Hippocampal formation (tissue), 2 donors: Measurements from ENCODE around the gene RGS6.

Experiments used
- DNase-seq, 2 donors: peaks; one replicate each; lab custom pipeline; 2025; lab: John Stamatoyannopoulos, UW

Gene RGS6

DNA sequence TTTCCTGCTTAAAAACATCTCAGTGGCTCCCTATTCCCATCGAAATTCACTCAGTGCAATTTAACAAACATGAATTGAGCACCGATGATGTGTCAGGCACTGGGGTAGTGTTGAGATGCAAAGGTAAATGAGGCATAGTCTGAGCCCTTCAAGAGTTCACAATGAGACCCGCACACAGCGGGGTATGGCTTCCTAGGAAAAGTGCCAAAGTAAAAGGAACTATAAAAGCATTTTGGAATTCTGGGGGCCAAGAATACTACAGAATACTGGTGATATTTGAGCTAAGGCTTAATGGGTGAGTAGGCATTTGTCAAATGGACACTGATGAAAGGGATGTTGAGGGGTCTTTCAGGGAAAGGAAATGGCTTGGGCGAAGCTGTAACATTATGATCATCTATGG is 646.3 kb downstream of the RGS6 start:
- no peak for DNase-seq

DNA sequence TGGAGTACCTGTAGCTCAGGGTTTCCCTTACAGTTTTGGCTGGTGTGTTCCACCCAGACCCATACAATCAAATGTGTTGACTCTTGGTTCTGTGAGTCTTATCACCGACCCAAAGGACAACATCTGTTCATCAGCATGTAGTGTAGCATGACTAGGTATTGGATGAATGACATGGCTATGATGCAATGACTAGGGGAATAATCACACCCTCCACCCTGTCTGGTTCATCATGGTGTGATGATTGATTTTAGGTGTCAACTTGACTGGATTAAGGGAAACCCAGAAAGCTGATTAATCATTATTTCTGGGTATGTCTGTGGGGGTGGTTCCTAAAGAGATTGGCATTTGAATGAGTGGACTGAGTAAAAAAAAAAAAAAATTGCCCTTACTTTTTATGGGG is 650.4 kb downstream of the RGS6 start:
- no peak for DNase-seq

DNA sequence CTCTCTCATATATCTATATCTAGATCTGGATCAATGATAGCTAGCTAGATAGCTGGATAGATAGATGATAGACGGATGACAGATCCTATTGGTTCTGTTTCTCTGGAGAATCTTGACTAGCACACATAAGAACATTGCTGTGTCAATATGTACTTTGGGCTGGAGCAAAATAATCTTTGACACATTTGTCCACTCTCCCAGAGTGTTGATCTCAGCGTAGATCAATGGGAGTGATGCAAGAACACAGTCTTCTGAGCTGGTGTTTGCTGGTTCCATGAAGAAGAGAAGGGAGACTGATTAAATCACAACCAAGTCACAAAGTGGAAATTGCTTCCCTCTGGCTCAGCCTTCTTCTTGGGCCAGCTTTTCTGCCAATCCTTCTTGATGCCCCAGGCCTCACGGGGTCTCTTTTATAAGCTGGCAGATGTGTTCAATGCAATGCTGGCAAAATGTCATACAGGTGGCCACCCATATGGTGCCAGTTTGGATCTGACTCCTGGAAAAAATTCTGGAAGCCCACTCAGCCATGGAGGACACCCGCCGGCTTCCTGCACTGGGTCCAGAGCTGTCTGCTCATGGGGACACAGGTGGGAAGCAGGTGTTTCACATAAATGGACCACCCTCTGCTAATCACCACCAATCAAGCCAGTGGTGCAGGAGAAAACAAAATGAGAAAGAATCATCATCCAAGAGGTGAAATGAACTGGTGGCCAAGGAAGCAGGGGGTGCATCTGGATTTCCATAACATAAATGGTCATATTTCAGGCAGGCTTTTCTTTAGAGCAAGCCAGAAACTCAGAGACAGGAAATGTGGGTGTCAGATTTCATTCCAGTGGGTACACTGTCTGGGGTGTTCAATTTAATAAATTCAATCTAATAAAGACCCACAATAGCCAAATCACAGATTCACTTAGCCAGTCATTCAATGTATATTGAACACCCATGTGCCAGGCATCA is 651.4 kb downstream of the RGS6 start:
- no peak for DNase-seq

DNA sequence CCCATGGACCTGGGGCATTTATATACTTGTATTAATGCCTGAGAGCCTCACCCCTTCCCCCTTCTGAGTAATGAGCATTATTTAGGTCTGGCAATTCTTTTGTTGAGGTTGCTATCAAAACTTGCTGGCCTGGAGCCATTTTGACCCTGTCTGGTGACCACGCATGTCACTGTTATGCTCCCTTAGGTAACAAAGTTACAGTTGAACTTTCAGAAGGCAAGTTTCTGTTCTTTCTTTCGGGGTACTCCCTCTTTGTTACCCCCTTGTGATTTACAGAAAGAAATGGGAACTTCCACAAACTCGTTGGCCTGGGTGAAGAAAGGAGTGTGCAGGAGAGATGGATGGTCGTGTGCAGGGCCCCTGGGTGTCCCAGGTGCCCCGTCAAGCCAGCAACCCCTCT is 656.3 kb downstream of the RGS6 start:
- no peak for DNase-seq

DNA sequence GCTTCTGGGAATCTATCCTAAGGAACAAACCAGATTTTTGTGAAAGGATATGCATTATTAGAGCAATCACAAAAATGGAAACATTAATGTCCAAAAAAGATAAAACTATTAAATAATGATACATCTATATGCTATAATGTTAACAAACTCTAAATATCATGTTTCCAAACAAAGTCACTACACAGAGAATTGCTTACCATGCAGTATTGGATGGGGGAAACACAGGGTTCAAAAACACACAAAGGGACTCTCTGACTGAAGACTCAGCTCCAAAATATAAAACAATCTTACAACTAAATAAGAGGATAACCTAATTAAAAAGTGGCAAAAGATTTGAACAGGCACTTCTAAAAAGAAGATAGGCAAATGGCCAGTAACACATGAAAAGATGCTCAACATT is 657.4 kb downstream of the RGS6 start:
- no peak for DNase-seq

DNA sequence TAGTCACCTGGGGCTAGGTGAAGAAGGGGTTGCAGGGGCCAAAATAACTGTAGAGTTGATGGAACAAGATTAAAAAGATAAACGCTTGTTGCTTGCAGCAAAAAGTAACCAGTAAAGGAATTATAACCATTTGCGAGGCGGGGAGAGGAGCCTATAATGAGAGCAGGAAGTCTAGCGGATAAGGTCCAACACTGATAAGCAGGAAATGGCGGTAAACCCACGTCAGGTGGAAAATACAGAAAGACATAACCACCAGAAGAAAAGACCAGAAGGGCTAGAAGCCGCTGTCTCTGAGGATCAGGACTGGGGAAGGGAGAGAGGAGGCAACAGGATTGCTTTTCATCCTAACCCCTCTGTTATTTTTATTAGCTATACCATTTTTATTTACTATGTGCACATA is 658.3 kb downstream of the RGS6 start:
- DNase-seq: no peak

DNA sequence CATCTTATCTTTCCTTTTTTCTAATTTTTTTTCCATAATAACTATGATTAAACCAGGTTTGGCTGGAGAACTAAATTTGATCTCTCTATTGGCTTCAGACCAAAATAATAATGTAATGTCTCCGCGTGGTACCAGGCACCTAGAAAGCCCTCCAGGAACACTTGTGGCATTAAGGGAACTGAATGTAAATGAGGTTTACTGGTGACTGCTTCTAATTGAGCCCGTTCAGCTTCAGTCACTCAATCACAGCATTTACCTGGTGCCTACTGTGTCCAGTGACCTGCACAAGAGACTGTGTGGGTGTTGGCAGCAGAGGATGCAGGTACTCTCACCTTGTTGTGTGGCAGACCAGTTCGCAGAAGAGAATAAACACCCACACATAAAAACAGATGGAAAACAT is 659.2 kb downstream of the RGS6 start:
- no peak for DNase-seq

DNA sequence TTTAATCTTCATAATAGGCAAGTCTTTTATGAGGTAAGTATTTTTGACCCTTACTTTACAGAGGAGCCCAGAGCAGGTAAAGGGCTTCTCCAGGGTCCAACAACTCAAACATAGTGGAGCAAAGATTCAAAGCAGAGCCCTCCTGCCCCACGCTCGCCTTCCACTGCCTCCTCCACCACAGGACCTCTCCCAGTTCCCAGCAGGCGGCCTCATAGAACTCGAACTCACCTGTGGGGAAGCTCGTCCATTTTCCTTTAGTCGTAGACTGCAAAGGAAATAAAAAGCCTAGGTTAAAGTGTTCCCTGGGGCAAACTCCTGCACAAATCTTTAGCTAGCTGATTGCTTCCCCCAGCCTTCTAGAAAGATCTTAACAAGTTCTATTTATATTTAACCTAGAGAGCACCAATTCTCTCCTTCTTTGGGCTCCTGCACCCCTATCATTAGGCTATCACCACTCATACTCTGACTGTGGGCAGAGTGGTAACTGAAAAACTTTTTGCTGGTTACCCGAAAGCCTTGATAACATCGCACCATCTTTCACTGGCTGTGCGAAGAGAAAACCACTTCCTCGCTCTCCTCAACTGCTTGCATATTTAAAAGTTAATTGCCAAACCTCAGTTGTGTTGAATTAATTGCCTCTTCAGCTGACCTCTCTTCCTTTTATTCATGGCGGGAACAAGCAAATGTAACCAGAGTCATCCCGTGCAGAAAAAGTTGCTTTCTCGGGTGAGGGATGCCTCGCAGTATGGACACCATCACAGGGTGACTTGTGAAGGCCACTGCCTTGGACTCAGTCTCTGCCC is 662.1 kb downstream of the RGS6 start:
- no peak for DNase-seq

DNA sequence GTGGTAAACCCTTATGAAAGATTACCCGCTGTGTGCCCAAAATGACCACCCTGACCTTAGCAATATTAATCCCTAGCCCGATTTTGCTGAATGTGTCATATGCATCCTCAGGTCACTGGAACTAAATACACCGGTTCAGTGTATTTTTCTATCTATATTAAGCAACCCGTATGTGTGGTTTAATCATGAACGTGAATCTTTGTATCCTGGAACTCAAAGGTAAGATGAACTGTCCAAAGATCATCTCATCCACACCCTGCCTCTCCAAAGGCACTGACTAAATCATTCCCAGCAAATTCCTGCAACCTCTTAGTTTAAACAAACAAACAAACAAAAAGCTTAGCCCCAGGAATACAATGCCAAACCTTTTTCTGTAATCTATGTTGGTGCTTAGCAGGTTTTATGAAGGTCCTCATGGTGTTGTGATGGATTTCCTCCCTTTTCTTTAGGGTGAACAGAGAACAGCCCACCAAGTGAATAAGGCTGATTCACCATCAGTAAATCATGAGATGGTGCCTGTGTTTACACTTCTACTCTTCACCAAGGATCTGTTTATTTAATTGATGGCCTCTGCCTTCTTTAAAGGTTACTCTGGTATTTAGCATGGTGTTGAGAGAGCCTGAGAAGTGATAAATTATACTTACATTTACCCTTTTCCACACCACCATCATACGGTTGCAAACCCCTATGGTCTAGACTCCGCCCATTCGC is 663.1 kb downstream of the RGS6 start:
- no peak for DNase-seq

DNA sequence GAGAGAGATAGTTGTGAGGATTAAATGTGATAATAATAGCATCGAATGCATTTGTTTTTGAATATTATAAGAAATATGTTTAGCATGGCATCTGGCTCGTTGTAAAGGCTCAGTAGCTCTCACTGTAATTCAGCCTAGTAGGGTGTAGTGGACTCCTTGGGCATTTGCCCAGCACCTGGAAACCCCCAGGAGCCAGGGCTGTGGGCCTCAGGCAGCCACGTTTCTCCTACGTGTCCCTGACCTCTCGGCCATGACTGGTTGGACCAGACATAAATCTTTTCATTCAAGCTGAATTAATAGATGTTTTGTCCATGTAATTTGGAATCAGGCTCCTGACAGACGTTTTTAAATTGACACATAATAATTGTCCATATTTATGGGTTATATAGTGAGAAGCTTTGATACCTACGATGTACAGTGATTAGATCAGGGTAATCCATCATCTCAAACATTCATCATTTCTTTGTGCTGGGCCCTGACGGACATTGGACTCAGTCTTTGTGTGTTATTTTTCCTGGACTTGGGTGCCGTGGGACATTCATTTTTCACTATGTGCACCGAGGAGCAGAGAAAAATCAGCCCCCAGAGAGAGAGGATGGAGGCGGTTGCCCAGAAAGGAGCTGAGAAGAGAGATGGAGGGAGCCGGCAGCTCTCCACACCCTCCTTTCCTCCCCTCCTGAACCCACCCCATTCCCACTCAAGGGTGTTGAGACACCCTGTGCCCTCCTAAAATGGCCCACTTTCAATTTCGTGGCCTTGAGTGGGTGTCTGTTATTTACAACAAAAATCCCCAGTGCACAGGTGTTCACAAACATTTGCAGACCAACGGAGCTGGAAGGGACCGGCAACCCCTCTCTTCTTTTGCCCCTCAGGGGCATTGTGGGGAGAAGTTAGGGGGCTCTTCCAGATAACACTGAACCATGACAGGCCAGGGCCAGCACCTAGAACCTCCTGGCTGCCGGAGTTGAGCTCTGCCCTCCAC is 665.3 kb downstream of the RGS6 start:
- no peak for DNase-seq

DNA sequence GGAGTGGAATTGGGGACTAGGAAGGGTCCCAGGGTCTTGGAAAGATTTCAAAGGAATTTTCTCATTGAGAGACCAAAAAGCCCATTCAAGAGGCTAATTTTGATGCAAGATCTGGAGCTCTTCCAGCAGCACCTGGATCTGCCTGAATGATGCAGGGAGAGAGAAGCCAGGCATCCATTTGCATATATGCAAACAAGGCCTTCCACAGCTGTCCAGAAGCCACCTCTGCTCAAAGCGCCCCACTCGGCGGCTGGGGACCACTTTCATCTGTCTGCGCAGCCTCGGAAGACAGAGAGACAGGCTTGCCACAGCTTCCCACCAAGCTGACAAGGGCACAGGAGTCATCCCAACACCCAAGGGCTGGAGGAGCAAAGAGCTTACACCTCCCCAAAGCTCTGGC is 666.1 kb downstream of the RGS6 start:
- no peak for DNase-seq

DNA sequence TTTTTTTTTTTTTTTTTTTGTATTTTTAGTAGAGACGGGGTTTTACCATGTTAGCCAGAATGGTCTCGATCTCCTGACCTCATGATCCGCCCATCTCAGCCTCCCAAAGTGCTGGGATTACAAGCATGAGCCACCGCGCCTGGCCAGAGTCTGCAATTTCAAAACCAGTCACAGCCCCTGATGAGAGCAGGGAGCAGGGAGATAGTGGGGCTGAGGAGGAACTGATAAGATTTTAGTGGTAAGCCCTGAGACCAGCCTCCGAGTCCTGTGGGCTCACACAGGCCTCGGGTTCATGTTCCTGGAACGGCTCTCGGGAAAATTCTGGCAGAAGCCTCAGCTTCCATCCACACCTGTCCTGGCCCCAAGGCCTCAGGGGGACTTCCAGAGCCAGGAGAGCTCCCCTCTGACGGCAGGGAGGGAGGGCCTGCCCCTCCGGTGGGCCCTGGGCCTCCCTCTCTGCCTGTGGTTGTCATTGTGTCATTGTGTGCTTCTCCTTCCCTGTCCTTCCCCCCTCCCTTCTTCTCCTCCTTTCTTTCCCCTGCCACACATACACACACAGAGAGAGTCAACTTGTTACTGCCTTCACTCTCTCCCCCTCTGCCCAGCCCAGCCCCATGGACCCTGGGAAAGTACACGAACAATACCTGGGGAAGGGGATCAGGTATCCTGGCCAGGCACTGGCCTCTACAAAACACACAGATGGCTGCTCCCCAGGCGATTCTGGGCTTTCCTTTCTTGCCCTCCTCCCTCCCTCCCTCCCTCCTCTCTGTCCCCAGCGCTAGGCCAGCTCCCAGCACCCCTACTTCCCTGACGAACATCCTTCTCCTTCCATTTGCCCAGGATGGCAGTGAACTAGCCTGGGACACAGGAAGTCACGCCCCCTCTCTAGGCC is 667.6 kb downstream of the RGS6 start:
- no peak for DNase-seq

DNA sequence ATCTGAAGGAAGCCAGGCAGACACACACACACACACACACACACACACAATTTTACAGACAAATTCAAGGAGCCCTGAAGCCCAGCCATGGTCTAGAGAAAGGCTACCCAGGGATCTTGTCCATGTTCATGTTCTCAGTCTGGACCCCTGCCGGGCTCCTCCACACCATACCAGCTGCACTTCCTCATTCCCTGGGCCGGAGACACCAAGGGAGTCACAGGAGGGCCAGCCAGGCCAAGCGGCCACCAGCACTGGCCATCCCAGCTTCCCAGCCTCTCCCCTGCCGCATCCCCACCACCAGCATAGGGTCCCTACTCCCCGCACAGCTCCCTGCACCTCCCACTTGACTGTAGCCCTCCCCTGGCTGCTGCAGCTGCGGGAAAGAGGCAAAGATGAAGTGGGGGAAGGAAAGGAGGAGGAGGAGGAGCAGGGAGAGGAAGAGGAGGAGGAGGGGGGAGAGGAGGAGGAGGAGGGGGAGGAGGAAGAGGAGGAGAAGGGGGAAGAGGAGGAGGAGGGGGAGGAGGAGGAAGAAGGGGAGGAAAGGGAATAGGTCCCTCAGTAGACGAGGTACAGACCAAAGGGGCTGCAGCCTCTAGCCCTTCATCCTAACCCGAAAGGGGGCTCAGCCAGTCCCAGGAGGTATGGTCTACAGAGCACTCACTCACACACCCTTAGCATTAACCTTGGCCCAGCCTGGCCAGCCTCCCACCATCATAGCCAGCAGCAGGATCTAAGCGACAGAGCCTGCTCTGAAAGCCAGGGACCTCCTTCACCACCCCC is 668.5 kb downstream of the RGS6 start:
- DNase-seq: no peak

DNA sequence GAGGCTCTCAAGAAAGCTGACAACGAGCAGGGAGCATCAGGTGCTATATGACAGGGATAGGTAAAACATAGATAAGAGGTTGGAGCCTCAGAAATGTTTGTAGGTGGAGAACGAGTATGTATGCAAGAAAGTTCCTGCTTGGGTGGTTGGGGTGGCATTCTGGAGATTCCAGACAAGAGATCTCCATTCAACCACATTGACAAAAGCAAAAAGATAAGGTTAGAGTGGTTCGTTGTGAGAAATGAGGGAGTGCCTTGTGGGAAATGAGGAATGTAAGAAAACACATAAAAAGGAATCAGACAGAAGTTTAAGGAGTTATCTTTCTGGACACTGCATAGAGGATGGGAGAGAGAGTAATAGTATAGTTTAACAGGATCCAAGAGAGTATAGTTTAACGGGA is 671.4 kb downstream of the RGS6 start:
- DNase-seq: no peak

DNA sequence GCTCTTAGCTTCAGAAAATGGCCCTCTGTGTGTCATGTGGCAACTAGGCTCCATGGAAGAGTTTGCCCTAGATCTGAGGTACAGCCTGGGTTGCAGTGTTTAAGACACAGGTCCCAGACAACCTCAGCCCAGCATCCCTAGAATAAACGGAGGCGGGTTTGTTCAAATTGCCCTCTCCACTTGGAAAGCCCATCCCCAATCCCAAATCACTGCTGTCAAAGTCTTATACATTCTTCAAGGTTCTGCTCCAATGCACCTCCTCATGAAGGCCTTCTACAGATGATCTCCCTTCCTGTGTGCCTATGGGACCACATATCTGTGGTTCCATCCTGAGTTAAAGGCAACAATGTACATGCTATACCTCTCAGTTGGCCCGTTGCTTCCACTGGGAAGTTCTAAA is 671.9 kb downstream of the RGS6 start:
- no peak for DNase-seq

DNA sequence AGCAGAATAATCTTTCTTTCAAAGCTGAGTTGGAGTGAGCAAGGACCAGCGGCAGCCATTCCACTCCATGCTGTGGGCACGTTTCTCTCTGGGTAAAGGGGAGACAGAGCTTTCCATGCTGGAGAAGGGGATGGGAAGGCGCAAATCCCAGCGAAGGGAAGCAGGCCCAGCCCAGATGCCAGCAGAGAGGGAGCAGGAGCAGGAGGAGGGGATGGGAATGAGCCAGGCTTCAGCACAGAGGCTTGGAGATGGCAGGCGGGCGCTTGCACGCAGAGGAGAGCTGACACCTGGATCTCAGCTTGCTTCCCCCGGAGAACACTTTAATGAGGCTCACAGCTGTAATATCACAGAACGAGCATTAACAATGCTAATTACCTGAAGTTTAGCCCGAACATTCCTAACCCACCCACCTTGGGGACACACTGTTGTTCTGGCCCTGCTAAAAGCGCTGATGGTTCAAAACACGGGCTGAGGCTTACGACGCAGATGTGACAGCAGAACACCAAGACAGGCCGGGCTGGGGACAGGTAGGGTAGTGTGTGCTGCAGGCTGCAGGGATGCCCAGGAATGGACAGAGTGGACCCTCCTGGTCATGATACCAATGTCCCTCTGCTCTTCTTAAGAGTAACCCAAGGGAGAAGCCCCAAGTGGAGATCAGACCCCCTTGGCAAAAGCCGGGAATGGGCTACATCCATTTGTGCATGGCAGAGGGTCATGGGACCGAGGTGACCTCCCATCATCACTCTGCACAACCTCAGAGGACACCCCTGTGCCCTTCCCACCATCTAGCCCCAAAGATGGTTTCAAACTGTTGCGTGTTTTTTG is 673.1 kb downstream of the RGS6 start:
- no peak for DNase-seq

DNA sequence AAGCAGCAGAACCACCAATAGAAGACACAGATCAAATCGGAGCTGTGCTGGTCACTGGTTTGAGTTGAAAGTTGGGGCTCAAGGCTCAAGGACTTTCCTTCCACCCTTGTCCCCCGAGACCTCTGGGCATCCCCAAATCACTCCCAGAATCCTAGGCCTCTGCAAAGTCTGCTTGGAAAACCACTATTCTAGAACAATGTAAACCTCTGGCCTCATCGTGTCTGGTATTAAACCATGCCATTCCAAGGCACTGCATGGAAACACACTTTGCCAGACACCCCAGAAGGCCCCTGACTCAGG is 673.6 kb downstream of the RGS6 start:
- DNase-seq: no peak

DNA sequence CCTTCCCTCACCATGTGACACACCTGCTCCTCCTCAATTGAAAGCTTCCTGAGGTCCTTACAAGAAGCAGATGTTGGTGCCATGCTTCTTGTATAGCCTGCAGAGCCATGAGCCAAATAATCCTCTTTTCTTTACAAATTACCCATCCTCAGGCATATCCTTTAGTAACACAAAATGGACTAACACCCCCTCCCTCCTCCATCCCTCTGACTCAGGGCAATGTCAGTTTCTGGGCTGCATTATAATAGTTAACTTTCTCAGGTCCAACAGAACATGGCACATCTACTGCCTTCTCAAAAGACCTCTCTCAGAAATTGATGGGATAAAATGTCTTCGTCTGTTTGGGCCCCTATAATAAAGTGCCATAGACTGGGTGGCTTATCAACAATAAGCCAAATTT is 674.6 kb downstream of the RGS6 start:
- no peak for DNase-seq
